ENCODE data around the gene SPAM1.

- TF ChIP-seq CTCF (IDR thresholded peaks at IDR 0.05) = no peak
- TF ChIP-seq POLR2A (IDR thresholded peaks at IDR 0.05) = no peak
These were observed 36.8 kb upstream of the SPAM1 start for GRCh38 chr7:123888192-123888591.
